Ramos (cell line): Measurements from ENCODE around the gene MORC1.
"Not testable (repeated sequence)": the region's sequence is repeated elsewhere in the genome, so short reads cannot be mapped to it uniquely, and the experiment has no call there.

ENCODE experiments used
- in situ Hi-C: fragments of 300-500 bp; cut with MboI; formaldehyde crosslinking; loops from one replicate; pipeline ENCODE4 v1.14.3; 2022; ENCODE audit warnings: low sequenced_read_pairs; ENCODE audit not compliant: unreplicated experiment

MORC1 gene

GRCh38 chr3:109112946-109113760, 4.8 kb downstream of the MORC1 start:
- in situ Hi-C loops = no loop called here

GRCh38 chr3:109109574-109109973, 8.4 kb downstream of the MORC1 start:
- in situ Hi-C loops = no loop called here

GRCh38 chr3:109098079-109098644, 19.8 kb downstream of the MORC1 start:
- in situ Hi-C loops = no loop called here

- in situ Hi-C loops = no loop called here
Measured at GRCh38 chr3:109095166-109095565, 22.8 kb downstream of the MORC1 start.

GRCh38 chr3:109093561-109093960, 24.4 kb downstream of the MORC1 start:
- in situ Hi-C loops = no loop called here

- in situ Hi-C loops = no loop called here
Measured at GRCh38 chr3:109091846-109092245, 26.1 kb downstream of the MORC1 start.

- in situ Hi-C loops = no loop called here
Measured at GRCh38 chr3:109089265-109089664, 28.7 kb downstream of the MORC1 start.

- in situ Hi-C loops = no loop called here
Measured at GRCh38 chr3:109081746-109082510, 36.0 kb downstream of the MORC1 start.

GRCh38 chr3:109080090-109080489, 37.8 kb downstream of the MORC1 start:
- in situ Hi-C loops = not testable (repeated sequence)

GRCh38 chr3:109073116-109073515, 44.8 kb downstream of the MORC1 start:
- in situ Hi-C loops = no loop called here

GRCh38 chr3:109072194-109072593, 45.7 kb downstream of the MORC1 start:
- in situ Hi-C loops = no loop called here

- in situ Hi-C loops = no loop called here
Measured at GRCh38 chr3:109071350-109072142, 46.4 kb downstream of the MORC1 start.

- in situ Hi-C loops = no loop called here
Measured at GRCh38 chr3:109070211-109070610, 47.7 kb downstream of the MORC1 start.

- in situ Hi-C loops = no loop called here
Measured at GRCh38 chr3:109066864-109067263, 51.1 kb downstream of the MORC1 start.

GRCh38 chr3:109059264-109059663, 58.7 kb downstream of the MORC1 start:
- in situ Hi-C loops = no loop called here

GRCh38 chr3:109057616-109058015, 60.3 kb downstream of the MORC1 start:
- in situ Hi-C loops = no loop called here

GRCh38 chr3:109057056-109057455, 60.9 kb downstream of the MORC1 start:
- in situ Hi-C loops = no loop called here

- in situ Hi-C loops = no loop called here
Measured at GRCh38 chr3:109050591-109051167, 67.3 kb downstream of the MORC1 start.

- in situ Hi-C loops = no loop called here
Measured at GRCh38 chr3:109047366-109047765, 70.6 kb downstream of the MORC1 start.
